Esophagus muscularis mucosa (tissue), 4 donors: ENCODE data around the gene FLACC1. TPM values are rescaled to one million over a fixed set of nuclear protein-coding genes. Genes with fewer than 3 reads are reported as not detected.
"Not testable (repeated sequence)": the region's sequence is repeated elsewhere in the genome, so short reads cannot be mapped to it uniquely, and the experiment has no call there.

Experiments
- DNase-seq: peaks from one replicate; pipeline ENCODE4 v3.0.0-alpha.2; 2017; ENCODE audit errors: extremely low spot score
- H3K27ac ChIP-seq, 4 donors: fragments of 200-600 bp; sonication (generic); replicated peaks in 1 of 4; 1 replicate in 3 of 4; 2 replicates in 1 of 4; pipeline ENCODE4 v1.5.1; 2016 to 2019; ENCODE audit warnings: mild to moderate bottlenecking in 1 of 4
- H3K27me3 ChIP-seq, 4 donors: fragments of 200-600 bp; sonication (generic); one replicate each; pipeline versions ENCODE4 v1.5.1 to v1.6.0; 2016 to 2019
- H3K36me3 ChIP-seq, 4 donors: fragments of 200-600 bp; sonication (generic); one replicate each; pipeline ENCODE4 v1.5.1; 2016 to 2019
- H3K4me1 ChIP-seq, 4 donors: fragments of 200-600 bp; sonication (generic); one replicate each; pipeline ENCODE4 v1.5.1; 2016 to 2019
- H3K4me3 ChIP-seq, 4 donors: fragments of 200-600 bp; sonication (generic); 1 replicate in 2 of 4; 2 replicates in 2 of 4; pipeline ENCODE4 v1.5.1; 2016 to 2019; ENCODE audit warnings: mild to moderate bottlenecking in 4 of 4, moderate library complexity in 1 of 4
- H3K9me3 ChIP-seq, 4 donors: fragments of 200-600 bp; sonication (generic); 1 replicate in 3 of 4; 2 replicates in 1 of 4; pipeline ENCODE4 v1.5.1; 2016 to 2019
- POLR2AphosphoS5 ChIP-seq, 2 donors: sonication (generic); formaldehyde crosslinking; IDR thresholded peaks; one replicate each; pipeline ENCODE4 v1.6.1; 2017; ENCODE audit warnings: antibody characterized with exemption in 2 of 2
- WGBS: methylation state at CpG from one replicate; pipeline ENCODE4 v1.1.5; 2018; 5-methylcytosine and 5-hydroxymethylcytosine counted together
- intact Hi-C: fragments of 100-400 bp; cut with DNase I; formaldehyde crosslinking; loops from one replicate; pipeline ENCODE4 v1.15.1; 2023
- total RNA-seq, 4 donors: library from RNA; depleted of rRNA; stranded (reverse); fragments of >200 nt; gene quantifications; one replicate each; pipeline versions ENCODE4 v1.1.0 to v1.2.1, GENCODE V29; 2016

The FLACC1 gene
- total RNA-seq, 4 donors from 2014 or later = 1.2 to 5.1 (median 4.2) TPM

- H3K27ac ChIP-seq = no peak overlapping the region
- H3K4me1 ChIP-seq = peaks cover 0 to 4% (median 3%) of the 10 kb centered on the region in 4 donors
- no peaks in the 10 kb centered on the region for H3K27me3 ChIP-seq
- peak; percentile 37 for DNase-seq
- intact Hi-C loops = no loop called here
- H3K9me3 ChIP-seq = no peaks in the 10 kb centered on the region
- no peaks in the 10 kb centered on the region for H3K36me3 ChIP-seq
- no peak overlapping the region for H3K4me3 ChIP-seq
- no peak for TF ChIP-seq POLR2AphosphoS5 (IDR thresholded peaks at IDR 0.05)
Measured at GRCh38 chr2:201242571-201243277, 114.4 kb downstream of the FLACC1 start.

DNA sequence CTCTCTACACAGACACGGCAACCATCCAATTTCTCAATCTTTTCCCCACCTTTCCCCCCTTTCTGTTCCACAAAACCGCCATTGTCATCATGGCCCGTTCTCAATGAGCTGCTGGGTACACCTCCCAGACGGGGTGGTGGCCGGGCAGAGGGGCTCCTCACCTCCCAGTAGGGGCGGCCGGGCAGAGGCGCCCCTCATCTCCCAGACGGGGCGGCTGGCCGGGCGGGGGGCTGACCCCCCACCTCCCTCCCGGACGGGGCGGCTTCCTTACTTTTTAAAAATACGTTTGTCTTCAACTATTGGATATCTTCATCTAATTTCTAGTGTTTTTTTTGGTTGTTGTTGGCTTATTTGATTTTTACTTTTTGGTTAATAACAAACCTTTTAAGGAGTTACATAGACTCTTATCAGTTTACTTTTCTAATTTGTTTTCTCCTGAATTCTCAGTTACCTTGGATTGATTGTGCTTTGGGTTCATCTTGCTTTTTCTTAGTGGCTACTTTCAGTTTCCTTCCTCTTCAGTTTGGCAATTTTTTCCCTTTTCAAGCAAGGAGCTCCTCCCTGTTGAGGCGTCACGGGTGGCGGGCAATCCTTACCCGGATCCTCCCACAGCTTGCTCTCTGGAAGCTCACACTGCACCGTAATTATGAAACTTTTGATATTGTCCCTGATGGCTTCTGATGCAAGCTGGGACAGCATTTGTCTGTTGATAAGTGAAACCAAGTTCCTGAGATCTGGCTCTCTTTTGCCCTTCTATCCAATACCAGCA, 117.8 kb downstream of the FLACC1 start:
- H3K4me3 ChIP-seq, H3K27me3 ChIP-seq, H3K9me3 ChIP-seq, H3K36me3 ChIP-seq: not testable (repeated sequence)
- Histone ChIP-seq H3K4me1 (peaks cover 0 to 16% (median 13%) of the 10 kb centered on the region in 4 donors), H3K27ac (peak overlapping the region in 3 of 4 donors; percentile 46 to 65 (median 52))
- peak in 1 of 2 donors; percentile 40 for TF ChIP-seq POLR2AphosphoS5 (IDR thresholded peaks at IDR 0.05)
- 85% methylated on average over 21 of the region's 21 CpGs for WGBS
- intact Hi-C loops = loop anchor here (5.0 kb wide), 1 partner anchor 123 kb away; no protein-coding TSS in a partner anchor
- DNase-seq = peak; percentile 93

Other genes starting within 250 kb of the FLACC1 start
- 100 to 1,000 TPM; 137 to 236 (median 202) TPM for gene CFLAR, start 241.2 kb downstream of the FLACC1 start, total RNA-seq
- 1 to 10 TPM; 2.2 to 7.3 (median 4.3) TPM for gene CASP10, start 174.2 kb downstream of the FLACC1 start, total RNA-seq
- 10 to 100 TPM in 1 of 4 donors, 1 to 10 TPM in 3; 4.9 to 17.9 (median 5.3) TPM for gene CASP8, start 96.8 kb downstream of the FLACC1 start, total RNA-seq
- gene TRAK2, start 94.1 kb upstream of the FLACC1 start, total RNA-seq = 100 to 1,000 TPM in 2 of 4 donors, 10 to 100 TPM in 2; 73.1 to 114 (median 91.6) TPM
- 10 to 100 TPM; 13.6 to 15.6 (median 14.1) TPM for gene STRADB, start 94.4 kb upstream of the FLACC1 start, total RNA-seq